Prostate gland (tissue), 2 donors: Measurements from ENCODE around the gene FAM72D.
"Not testable (repeated sequence)": the region's sequence is repeated elsewhere in the genome, so short reads cannot be mapped to it uniquely, and the experiment has no call there.

Experiments used
- POLR2A ChIP-seq: fragments of 450-650 bp; IDR thresholded peaks from one replicate; pipeline ENCODE4 v1.6.1; 2016; ENCODE audit warnings: antibody characterized with exemption, mild to moderate bottlenecking
- POLR2AphosphoS5 ChIP-seq: sonication (generic); formaldehyde crosslinking; IDR thresholded peaks from one replicate; pipeline ENCODE4 v1.6.1; 2017; ENCODE audit warnings: antibody characterized with exemption
- TF ChIP-seq, protein P1 (sequence below), 4 experiments: fragments of 200-600 bp in 2 of 4; fragments of 450-650 bp in 2 of 4; sonication (generic) in 2 of 4; IDR thresholded peaks; 1 replicate in 3 of 4; 2 replicates in 1 of 4; pipeline ENCODE4 v1.5.1; 2016 to 2019; ENCODE audit warnings: antibody characterized with exemption in 4 of 4, mild to moderate bottlenecking in 2 of 4, moderate library complexity in 2 of 4

DNA sequence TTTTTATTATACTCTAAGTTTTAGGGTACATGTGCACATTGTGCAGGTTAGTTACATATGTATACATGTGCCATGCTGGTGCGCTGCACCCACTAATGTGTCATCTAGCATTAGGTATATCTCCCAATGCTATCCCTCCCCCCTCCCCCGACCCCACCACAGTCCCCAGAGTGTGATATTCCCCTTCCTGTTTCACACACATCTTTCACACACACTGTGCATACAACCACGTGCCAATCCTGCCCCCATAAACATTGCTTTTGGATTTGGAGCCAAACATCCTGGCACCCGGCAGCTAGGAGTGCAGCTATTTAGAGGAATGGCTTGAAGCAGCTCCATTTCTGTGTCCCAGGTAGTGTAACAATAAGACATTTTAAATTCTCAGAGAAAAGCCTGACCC is 51.4 kb downstream of the FAM72D start:
- TF ChIP-seq, protein P1, sequence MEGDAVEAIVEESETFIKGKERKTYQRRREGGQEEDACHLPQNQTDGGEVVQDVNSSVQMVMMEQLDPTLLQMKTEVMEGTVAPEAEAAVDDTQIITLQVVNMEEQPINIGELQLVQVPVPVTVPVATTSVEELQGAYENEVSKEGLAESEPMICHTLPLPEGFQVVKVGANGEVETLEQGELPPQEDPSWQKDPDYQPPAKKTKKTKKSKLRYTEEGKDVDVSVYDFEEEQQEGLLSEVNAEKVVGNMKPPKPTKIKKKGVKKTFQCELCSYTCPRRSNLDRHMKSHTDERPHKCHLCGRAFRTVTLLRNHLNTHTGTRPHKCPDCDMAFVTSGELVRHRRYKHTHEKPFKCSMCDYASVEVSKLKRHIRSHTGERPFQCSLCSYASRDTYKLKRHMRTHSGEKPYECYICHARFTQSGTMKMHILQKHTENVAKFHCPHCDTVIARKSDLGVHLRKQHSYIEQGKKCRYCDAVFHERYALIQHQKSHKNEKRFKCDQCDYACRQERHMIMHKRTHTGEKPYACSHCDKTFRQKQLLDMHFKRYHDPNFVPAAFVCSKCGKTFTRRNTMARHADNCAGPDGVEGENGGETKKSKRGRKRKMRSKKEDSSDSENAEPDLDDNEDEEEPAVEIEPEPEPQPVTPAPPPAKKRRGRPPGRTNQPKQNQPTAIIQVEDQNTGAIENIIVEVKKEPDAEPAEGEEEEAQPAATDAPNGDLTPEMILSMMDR (IDR thresholded peaks at IDR 0.05) = not testable (repeated sequence)
- TF ChIP-seq POLR2A, POLR2AphosphoS5: not testable (repeated sequence)
